ENCODE data around the gene PICALM.
A peak's percentile ranks its signal among the peaks of the same experiment; 100 is the strongest.

The PICALM gene

GRCh38 chr11:85951049-85951405 is 117.9 kb downstream of the PICALM start:
- Mint-ChIP-seq H3K4me1 (peaks cover 32% of the 10 kb centered on the region), H3K27ac (no peak overlapping the region), H3K9me3 (peaks cover 14 to 19% of the 10 kb centered on the region in 2 donors), H3K4me3 (no peak overlapping the region), H3K27me3 (no peaks in the 10 kb centered on the region)
- no peak for ATAC-seq
- DNase-seq, result no peak

DNA sequence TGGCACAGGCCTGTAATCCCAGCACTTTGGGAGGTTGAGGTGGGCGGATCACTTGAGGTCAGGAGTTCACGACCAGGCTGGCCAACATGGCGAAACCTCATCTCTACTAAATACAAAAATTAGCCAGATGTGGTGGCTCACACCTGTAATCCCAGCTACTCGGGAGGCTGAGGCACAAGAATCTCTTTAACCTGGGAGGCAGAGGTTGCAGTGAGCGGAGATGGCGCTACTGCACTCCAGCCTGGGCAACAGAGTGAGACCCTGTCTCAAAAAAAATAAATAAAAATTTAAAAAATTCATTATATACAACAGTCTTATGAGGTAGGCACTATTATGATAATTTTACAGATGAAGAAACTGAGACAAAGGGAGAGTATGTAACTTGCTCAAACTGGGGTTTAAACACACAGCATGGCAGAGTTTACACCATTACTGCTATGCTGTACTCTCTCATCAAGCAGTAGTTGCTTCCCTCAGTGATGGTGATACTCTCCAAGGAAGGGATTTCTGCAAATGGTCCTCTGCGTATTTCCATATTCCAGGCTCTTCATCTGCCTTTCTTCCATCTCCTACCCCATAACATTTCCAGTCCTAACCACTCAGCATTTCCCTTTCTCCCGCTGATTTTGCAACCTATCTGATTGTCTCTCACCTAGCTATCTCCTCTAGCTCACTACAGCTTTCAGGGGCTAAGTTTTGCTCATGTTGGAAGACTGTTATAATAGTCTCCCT is 118.4 kb downstream of the PICALM start:
- H3K27ac Mint-ChIP-seq, result no peak overlapping the region
- peaks cover 38% of the 10 kb centered on the region for H3K4me1 Mint-ChIP-seq
- H3K27me3 Mint-ChIP-seq, result no peaks in the 10 kb centered on the region
- peaks cover 19 to 23% of the 10 kb centered on the region in 2 donors for H3K9me3 Mint-ChIP-seq
- DNase-seq (no peak), ATAC-seq (no peak)
- no peak overlapping the region for H3K4me3 Mint-ChIP-seq

DNA sequence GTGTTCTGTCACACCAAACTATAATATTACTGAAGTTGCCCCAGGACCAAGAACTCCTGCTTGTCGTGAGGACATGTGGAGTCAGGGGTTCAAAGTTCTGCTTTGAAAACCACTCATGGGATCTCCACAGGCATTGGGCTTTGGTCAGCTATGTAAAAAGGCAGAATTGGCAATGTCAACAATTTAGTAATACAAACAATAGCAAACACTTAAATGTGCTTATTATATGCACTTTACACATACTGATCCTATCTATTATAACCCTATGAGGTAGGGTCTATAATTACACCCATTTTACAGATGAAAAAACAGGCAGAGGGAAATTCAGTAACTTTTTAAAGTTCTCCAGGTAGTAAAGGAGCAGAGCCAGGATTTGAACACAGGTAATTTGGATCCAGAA is 119.1 kb downstream of the PICALM start:
- no peak overlapping the region for H3K27ac Mint-ChIP-seq
- no peaks in the 10 kb centered on the region for H3K27me3 Mint-ChIP-seq
- ATAC-seq, result no peak
- no peak overlapping the region for H3K4me3 Mint-ChIP-seq
- H3K9me3 Mint-ChIP-seq, result peaks cover 26% of the 10 kb centered on the region in 2 donors
- peaks cover 41% of the 10 kb centered on the region for H3K4me1 Mint-ChIP-seq
- no peak for DNase-seq

DNA sequence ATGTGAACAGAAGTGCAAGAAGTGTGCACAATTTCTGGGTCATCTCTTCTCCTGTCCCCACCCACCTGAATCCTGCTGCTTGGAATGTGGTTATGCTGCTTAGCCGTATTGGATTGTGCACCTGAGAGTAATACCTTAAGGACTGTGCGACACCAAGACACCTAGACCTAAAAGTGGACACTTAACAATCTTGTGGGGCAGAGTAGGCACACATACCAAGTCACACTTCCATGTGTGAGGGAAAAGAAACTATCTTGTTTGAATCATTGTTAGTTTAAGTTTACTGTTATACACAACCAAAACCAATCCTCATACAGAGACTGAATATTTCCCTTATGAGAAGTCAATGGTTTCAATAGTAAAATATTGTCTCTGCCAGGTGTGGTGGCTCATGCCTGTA is 120.0 kb downstream of the PICALM start:
- peaks cover 41% of the 10 kb centered on the region for H3K4me1 Mint-ChIP-seq
- DNase-seq (no peak), ATAC-seq (peak; percentile 50)
- no peaks in the 10 kb centered on the region for H3K27me3 Mint-ChIP-seq
- peak overlapping the region; percentile 31 to 61 for H3K4me3 Mint-ChIP-seq
- H3K27ac Mint-ChIP-seq, result peak overlapping the region; percentile 78 to 83
- H3K9me3 Mint-ChIP-seq, result peaks cover 27 to 29% of the 10 kb centered on the region in 2 donors

DNA sequence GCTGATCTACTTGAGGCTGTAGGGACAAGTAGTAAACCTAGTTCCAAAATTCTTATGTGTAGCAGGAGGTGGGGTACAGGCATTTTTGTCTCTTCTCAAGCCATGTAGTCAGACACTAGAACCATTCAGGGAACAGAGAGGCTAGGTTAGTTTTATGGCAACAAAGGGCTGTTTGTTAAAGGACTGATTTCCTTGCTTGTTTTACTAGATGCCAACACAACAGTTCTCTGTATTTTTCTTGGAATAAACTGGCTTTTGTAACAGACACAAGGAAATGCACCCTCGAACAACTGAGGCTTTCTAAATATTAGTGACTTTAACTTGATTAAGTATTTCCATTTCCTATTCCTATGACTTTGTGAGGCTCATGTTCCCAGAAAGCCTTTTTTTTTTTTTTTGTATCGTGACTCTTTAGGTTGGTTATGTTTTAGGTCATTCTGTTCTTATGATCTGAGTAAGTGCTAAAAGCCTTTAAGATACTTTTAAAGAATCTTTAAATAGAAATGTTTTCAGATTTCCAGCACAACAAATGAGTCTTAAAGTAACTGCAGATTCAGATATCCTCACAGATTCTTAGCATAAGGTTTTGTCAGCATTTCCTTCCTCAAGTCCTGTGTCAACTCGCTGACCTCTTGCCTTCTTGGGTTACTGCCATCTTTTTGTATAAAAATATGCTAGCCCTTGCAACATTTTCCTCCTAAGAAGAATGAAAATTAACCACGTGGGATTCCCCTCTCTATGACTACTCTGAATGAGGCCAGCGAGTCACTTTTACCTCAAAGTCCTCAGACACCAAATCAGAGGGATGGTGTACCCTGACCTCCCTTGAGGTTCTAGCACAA is 121.2 kb downstream of the PICALM start:
- H3K27me3 Mint-ChIP-seq, result no peaks in the 10 kb centered on the region
- peaks cover 41% of the 10 kb centered on the region for H3K4me1 Mint-ChIP-seq
- DNase-seq (peak; percentile 33 to 64), ATAC-seq (peak; percentile 91)
- H3K4me3 Mint-ChIP-seq, result peak overlapping the region; percentile 39 to 61
- peaks cover 20 to 24% of the 10 kb centered on the region in 2 donors for H3K9me3 Mint-ChIP-seq
- peak overlapping the region; percentile 78 to 89 for H3K27ac Mint-ChIP-seq

DNA sequence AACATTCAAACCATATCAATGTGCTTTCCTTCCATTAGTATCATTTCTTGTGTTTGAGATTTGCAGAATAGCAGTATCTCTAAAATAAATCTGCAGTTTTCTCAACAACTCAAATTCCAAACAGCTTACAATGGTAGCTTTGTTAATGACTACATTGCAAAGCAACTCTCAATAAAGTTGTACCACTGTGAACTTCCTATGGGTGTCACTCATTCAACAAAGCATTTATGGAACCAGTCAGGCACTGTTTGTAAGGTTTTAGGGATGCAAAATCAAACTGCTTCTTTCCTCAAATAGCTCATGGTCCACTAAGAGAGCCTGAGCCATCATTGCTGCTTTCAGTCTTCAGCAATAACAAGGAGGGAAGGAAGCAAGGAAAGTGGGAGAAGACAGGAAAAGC is 122.7 kb downstream of the PICALM start:
- H3K27me3 Mint-ChIP-seq, result no peaks in the 10 kb centered on the region
- no peak for DNase-seq
- H3K27ac Mint-ChIP-seq, result peak overlapping the region in 1 of 2 donors; percentile 8
- peaks cover 41% of the 10 kb centered on the region for H3K4me1 Mint-ChIP-seq
- no peak overlapping the region for H3K4me3 Mint-ChIP-seq
- no peak for ATAC-seq
- H3K9me3 Mint-ChIP-seq, result peaks cover 20 to 24% of the 10 kb centered on the region in 2 donors

DNA sequence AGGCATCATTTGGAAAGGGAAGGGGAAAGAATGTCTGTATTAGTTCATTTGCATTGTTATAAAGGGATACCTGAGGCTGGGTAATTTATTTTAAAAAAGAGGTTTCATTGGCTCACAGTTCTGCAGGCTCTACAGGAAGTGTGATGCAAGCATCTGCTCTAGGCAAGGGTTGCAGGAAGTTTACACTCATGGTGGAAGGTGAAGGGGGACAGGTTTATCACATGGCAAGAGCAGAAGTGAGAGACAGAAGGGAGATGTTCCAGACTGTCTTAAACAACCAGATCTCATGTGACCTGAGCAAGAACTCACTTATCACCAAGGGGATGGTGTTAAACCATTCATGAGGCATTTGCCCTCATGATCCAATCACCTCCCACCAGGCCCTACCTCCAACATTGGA is 123.1 kb downstream of the PICALM start:
- peaks cover 41% of the 10 kb centered on the region for H3K4me1 Mint-ChIP-seq
- ATAC-seq (no peak), DNase-seq (no peak)
- H3K9me3 Mint-ChIP-seq, result peaks cover 20 to 22% of the 10 kb centered on the region in 2 donors
- no peak overlapping the region for H3K4me3 Mint-ChIP-seq
- no peaks in the 10 kb centered on the region for H3K27me3 Mint-ChIP-seq
- H3K27ac Mint-ChIP-seq, result no peak overlapping the region

GRCh38 chr11:85945296-85945695 is 123.6 kb downstream of the PICALM start:
- DNase-seq, result no peak
- H3K4me1 Mint-ChIP-seq, result peaks cover 41% of the 10 kb centered on the region
- no peak overlapping the region for H3K4me3 Mint-ChIP-seq
- ATAC-seq, result no peak
- H3K9me3 Mint-ChIP-seq, result peaks cover 19 to 20% of the 10 kb centered on the region in 2 donors
- peak overlapping the region in 1 of 2 donors; percentile 88 for H3K27ac Mint-ChIP-seq
- no peaks in the 10 kb centered on the region for H3K27me3 Mint-ChIP-seq

- ATAC-seq, result peak; percentile 76
- H3K27ac Mint-ChIP-seq, result no peak overlapping the region
- H3K9me3 Mint-ChIP-seq, result peaks cover 16 to 18% of the 10 kb centered on the region in 2 donors
These were observed 127.4 kb downstream of the PICALM start for GRCh38 chr11:85941380-85941973.

GRCh38 chr11:85939099-85940015 is 129.5 kb downstream of the PICALM start:
- H3K9me3 Mint-ChIP-seq, result no peaks in the 10 kb centered on the region
- no peaks in the 10 kb centered on the region for H3K4me1 Mint-ChIP-seq
- H3K27me3 Mint-ChIP-seq, result no peaks in the 10 kb centered on the region
- no peak for DNase-seq
- H3K27ac Mint-ChIP-seq, result no peak overlapping the region
- ATAC-seq, result peak; percentile 86
- H3K4me3 Mint-ChIP-seq, result no peak overlapping the region

More at GRCh38 chr11:85941380-85941973, 127.4 kb downstream of the PICALM start:
- no peaks in the 10 kb centered on the region for H3K27me3 Mint-ChIP-seq
- H3K4me3 Mint-ChIP-seq, result no peak overlapping the region
- H3K4me1 Mint-ChIP-seq, result peaks cover 14% of the 10 kb centered on the region
- DNase-seq, result peak; percentile 44 to 61

GRCh38 chr11:85937835-85938234 is 131.0 kb downstream of the PICALM start:
- Mint-ChIP-seq H3K4me3 (no peak overlapping the region), H3K4me1 (no peaks in the 10 kb centered on the region), H3K9me3 (no peaks in the 10 kb centered on the region), H3K27ac (peak overlapping the region in 1 of 2 donors; percentile 85), H3K27me3 (no peaks in the 10 kb centered on the region)
- ATAC-seq (no peak), DNase-seq (no peak)

DNA sequence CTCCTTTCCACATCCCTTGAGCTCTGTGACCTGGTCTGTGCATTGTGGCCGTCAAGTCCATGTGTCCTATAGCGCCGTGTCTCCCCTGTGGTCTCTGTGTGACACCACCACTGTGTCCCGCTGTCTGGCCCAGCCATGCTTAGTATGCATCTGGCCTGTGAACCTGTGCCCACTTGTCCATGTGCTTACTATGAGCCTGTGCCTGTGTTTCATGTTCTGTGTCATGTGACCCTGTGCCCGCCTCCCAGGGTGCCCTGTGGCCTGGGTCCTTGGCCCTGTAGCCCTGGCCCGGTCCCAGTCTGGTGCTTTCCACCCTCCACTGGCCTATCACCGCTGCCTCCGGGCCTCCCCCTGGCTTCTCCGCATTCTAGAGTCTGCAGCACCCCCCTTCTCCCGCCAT is 133.1 kb downstream of the PICALM start:
- ATAC-seq (no peak), DNase-seq (no peak)
- Mint-ChIP-seq H3K4me3 (no peak overlapping the region), H3K27me3 (no peaks in the 10 kb centered on the region), H3K27ac (no peak overlapping the region), H3K9me3 (no peaks in the 10 kb centered on the region), H3K4me1 (no peaks in the 10 kb centered on the region)

- Mint-ChIP-seq H3K4me1 (no peaks in the 10 kb centered on the region), H3K4me3 (no peak overlapping the region), H3K9me3 (peaks cover 0 to 5% of the 10 kb centered on the region in 2 donors), H3K27me3 (peaks cover 7% of the 10 kb centered on the region), H3K27ac (no peak overlapping the region)
- ATAC-seq, result no peak
- no peak for DNase-seq
These were observed 134.2 kb downstream of the PICALM start for GRCh38 chr11:85934596-85935169.

GRCh38 chr11:85930879-85931366 is 138.0 kb downstream of the PICALM start:
- Mint-ChIP-seq H3K4me3 (no peak overlapping the region), H3K4me1 (no peaks in the 10 kb centered on the region), H3K9me3 (peaks cover 0 to 5% of the 10 kb centered on the region in 2 donors), H3K27ac (no peak overlapping the region), H3K27me3 (peaks cover 39% of the 10 kb centered on the region)
- ATAC-seq (no peak), DNase-seq (no peak)

Measured in stimulated activated naive CD8-positive, alpha-beta T cell treated with anti-CD3 and anti-CD28 coated beads, Interleukin-15, amount 100 ng/mL, for 72 hours (primary cell).